ENCODE data around the gene PRKAR1B.

PRKAR1B gene

DNA sequence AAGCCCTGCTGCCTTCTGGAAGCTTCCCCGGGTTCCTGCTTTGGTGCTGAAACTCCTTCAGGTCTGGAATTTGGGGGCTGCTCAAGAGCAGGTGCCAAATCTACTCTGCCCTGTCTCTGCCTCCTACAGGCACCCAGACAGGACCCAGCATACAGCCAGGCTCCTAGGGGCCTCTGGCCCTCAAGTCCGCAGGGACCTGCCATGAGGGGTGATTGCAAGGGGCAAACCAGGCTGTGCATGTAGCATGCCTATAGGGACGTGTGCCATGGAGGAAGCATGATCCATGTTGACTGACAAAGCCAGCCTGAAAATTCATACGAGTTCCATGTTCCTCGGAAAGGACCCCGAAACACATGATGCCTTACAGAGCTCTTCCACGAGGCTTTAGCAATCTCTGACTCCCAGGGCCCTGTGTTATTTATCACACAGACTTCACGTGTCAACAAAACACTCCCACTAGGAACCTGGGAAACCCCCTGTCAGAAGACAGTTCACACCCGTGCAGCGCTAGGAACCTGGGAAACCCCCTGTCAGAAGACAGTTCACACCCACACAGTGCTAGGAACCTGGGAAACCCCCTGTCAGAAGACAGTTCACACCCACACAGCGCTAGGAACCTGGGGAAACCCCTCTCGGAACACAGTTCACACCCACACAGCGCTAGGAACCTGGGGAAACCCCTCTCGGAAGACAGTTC lies 75.9 kb downstream of the PRKAR1B start:
- H3K36me3 ChIP-seq (ENCODE audit: insufficient read depth, low read length), result peaks cover 5% of the 10 kb centered on the region
- no peak overlapping the region for H3K9ac ChIP-seq (ENCODE audit: low read length)
- no peaks in the 10 kb centered on the region for H3K9me3 ChIP-seq (ENCODE audit: low read length)
- no peak overlapping the region for H3K27ac ChIP-seq (ENCODE audit: low read depth, low read length, poor library complexity, severe bottlenecking)
- no peaks in the 10 kb centered on the region for H3F3A ChIP-seq (ENCODE audit: insufficient read depth, low read length)
- no peak overlapping the region for H2AFZ ChIP-seq (ENCODE audit: low read length)
- no peaks in the 10 kb centered on the region for H3K79me2 ChIP-seq (ENCODE audit: insufficient read depth, low read length)
- no peak for TF ChIP-seq EZH2 (IDR thresholded peaks at IDR 0.05; ENCODE audit: borderline replicate concordance, low read length)
- TF ChIP-seq, protein P1, sequence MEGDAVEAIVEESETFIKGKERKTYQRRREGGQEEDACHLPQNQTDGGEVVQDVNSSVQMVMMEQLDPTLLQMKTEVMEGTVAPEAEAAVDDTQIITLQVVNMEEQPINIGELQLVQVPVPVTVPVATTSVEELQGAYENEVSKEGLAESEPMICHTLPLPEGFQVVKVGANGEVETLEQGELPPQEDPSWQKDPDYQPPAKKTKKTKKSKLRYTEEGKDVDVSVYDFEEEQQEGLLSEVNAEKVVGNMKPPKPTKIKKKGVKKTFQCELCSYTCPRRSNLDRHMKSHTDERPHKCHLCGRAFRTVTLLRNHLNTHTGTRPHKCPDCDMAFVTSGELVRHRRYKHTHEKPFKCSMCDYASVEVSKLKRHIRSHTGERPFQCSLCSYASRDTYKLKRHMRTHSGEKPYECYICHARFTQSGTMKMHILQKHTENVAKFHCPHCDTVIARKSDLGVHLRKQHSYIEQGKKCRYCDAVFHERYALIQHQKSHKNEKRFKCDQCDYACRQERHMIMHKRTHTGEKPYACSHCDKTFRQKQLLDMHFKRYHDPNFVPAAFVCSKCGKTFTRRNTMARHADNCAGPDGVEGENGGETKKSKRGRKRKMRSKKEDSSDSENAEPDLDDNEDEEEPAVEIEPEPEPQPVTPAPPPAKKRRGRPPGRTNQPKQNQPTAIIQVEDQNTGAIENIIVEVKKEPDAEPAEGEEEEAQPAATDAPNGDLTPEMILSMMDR (IDR thresholded peaks at IDR 0.05; ENCODE audit: low read length), result no peak
- H3K4me2 ChIP-seq (ENCODE audit: low read length), result no peak overlapping the region
- H3K4me1 ChIP-seq (ENCODE audit: insufficient read depth, low read length, severe bottlenecking), result no peaks in the 10 kb centered on the region
- no peaks in the 10 kb centered on the region for H3K9me2 ChIP-seq (ENCODE audit: low read depth, low read length)
- no peaks in the 10 kb centered on the region for H4K20me1 ChIP-seq (ENCODE audit: insufficient read depth, low read length)
- H3K27me3 ChIP-seq (ENCODE audit: insufficient read depth, low read length), result no peaks in the 10 kb centered on the region
- no peak overlapping the region for H3K4me3 ChIP-seq (ENCODE audit: low read depth, low read length, poor library complexity, severe bottlenecking)

DNA sequence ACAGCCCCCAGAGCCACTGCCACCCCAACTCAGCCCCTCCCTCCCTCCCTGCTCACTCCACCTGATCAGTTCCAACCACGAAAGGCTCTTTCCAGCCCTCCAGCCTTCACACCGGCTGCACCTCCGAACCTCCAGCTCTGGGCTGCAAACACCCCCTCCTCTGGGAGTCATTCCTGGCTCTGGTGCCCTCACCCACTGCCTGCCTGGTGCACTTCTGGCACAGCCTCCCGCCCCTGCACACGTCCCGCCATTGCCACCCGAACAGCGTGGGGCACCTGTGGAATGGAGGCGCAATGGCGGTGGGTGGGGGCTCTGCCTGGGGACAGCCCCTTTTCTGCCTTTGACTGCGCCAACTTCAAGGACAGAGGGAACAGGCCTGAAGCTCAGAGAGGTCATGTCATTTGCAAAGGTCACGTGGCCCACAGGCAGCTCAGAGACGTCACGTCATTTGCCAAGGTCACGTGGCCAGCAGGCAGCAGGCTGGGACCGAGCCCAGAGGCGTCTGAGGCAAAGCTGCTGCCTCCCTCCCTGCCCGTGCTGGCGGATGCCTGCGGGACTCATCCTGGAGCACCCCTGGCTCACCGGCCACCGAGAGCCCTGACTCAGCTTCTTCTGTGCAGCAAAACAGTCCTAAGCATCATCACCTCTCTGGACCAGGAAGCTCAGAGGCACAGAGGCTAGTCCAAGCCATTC lies 76.6 kb downstream of the PRKAR1B start:
- TF ChIP-seq EZH2 (IDR thresholded peaks at IDR 0.05; ENCODE audit: borderline replicate concordance, low read length), result no peak
- TF ChIP-seq, protein P1 (IDR thresholded peaks at IDR 0.05; ENCODE audit: low read length), result no peak
- no peak overlapping the region for H3K4me3 ChIP-seq (ENCODE audit: low read depth, low read length, poor library complexity, severe bottlenecking)
- no peaks in the 10 kb centered on the region for H4K20me1 ChIP-seq (ENCODE audit: insufficient read depth, low read length)
- H2AFZ ChIP-seq (ENCODE audit: low read length), result no peak overlapping the region
- no peaks in the 10 kb centered on the region for H3K9me2 ChIP-seq (ENCODE audit: low read depth, low read length)
- no peak overlapping the region for H3K27ac ChIP-seq (ENCODE audit: low read depth, low read length, poor library complexity, severe bottlenecking)
- no peaks in the 10 kb centered on the region for H3K79me2 ChIP-seq (ENCODE audit: insufficient read depth, low read length)
- no peak overlapping the region for H3K4me2 ChIP-seq (ENCODE audit: low read length)
- no peaks in the 10 kb centered on the region; the same call in 1 of the 2 replicates for H3K36me3 ChIP-seq (ENCODE audit: insufficient read depth, low read length)
- no peaks in the 10 kb centered on the region for H3K4me1 ChIP-seq (ENCODE audit: insufficient read depth, low read length, severe bottlenecking)
- no peaks in the 10 kb centered on the region for H3K9me3 ChIP-seq (ENCODE audit: low read length)
- H3K9ac ChIP-seq (ENCODE audit: low read length), result no peak overlapping the region
- no peaks in the 10 kb centered on the region for H3F3A ChIP-seq (ENCODE audit: insufficient read depth, low read length)
- H3K27me3 ChIP-seq (ENCODE audit: insufficient read depth, low read length), result no peaks in the 10 kb centered on the region

DNA sequence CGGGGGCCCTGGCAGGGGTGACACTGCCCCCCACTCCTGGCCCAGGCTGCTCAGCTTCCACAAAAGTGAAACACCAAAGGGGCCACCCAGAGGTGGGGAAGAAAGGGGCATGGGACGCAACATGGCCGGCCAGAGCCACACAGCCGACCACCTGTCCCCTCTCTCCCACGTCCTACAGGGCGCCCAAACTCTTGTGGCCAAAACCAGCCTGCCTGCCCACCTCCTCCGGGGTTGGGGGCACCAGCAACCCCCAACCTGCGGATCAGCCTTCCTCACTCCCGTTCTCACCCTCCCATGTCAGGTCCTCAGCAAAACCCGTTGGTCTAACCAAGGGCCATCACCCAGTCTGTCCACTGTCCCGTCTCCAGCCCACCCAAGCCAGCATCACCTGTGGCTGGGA lies 80.1 kb downstream of the PRKAR1B start:
- Histone ChIP-seq H3K9me2 (ENCODE audit: low read depth, low read length) (no peaks in the 10 kb centered on the region), H3K9me3 (ENCODE audit: low read length) (0 out of 2 replicates have a peak, but pooled peaks cover 2% of the 10 kb centered on the region), H3K36me3 (ENCODE audit: insufficient read depth, low read length) (no peaks in the 10 kb centered on the region), H3K79me2 (ENCODE audit: insufficient read depth, low read length) (no peaks in the 10 kb centered on the region), H3K4me1 (ENCODE audit: insufficient read depth, low read length, severe bottlenecking) (no peaks in the 10 kb centered on the region), H3K27me3 (ENCODE audit: insufficient read depth, low read length) (no peaks in the 10 kb centered on the region), H4K20me1 (ENCODE audit: insufficient read depth, low read length) (no peaks in the 10 kb centered on the region), H3K4me2 (ENCODE audit: low read length) (no peak overlapping the region), H3K27ac (ENCODE audit: low read depth, low read length, poor library complexity, severe bottlenecking) (no peak overlapping the region), H2AFZ (ENCODE audit: low read length) (no peak overlapping the region), H3K4me3 (ENCODE audit: low read depth, low read length, poor library complexity, severe bottlenecking) (no peak overlapping the region), H3K9ac (ENCODE audit: low read length) (no peak overlapping the region), H3F3A (ENCODE audit: insufficient read depth, low read length) (no peaks in the 10 kb centered on the region)
- no peak for TF ChIP-seq EZH2 (IDR thresholded peaks at IDR 0.05; ENCODE audit: borderline replicate concordance, low read length)
- TF ChIP-seq, protein P1 (IDR thresholded peaks at IDR 0.05; ENCODE audit: low read length), result no peak

Measured in OCI-LY1 (cell line).